ENCODE measurements around the gene GPR27. TPM values are rescaled to one million over a fixed set of nuclear protein-coding genes. Genes with fewer than 3 reads are reported as not detected.

The GPR27 gene
- total RNA-seq, 8 experiments from 2014 or later, result 0.17 to 20.5 (median 11.0) TPM; not detected in 1

- Histone ChIP-seq H3K4me1 (replicated peaks in 1 of 2) (peaks cover under 1 to 7% of the 10 kb centered on the region in 2 donors), H3K4me3 (no peak overlapping the region), H3K27ac (no peak overlapping the region)
- WGBS, 10 experiments, result 0 to 76% (median 60%) methylated on average over 1 to 4 of the region's 4 CpGs; no CpG with 5 or more reads in 1 of the 10 experiments
- in situ Hi-C loops (cut with MboI; ENCODE audit: low pct_unique_long_range_greater_than_20kb in 2 of 9, low sequenced_read_pairs in 9 of 9, unreplicated experiment in 9 of 9), result no loop called here
- ATAC-seq (replicated peaks in 6 of 8), result no peak
Measured at GRCh38 chr3:71780430-71780829, 26.8 kb downstream of the GPR27 start.

GRCh38 chr3:71783152-71783551, 29.5 kb downstream of the GPR27 start:
- Histone ChIP-seq H3K27ac (no peak overlapping the region), H3K4me3 (no peak overlapping the region), H3K4me1 (replicated peaks in 1 of 2) (peaks cover 7 to 15% of the 10 kb centered on the region in 2 donors)
- no peak for ATAC-seq (replicated peaks in 6 of 8)
- in situ Hi-C loops (cut with MboI; ENCODE audit: low pct_unique_long_range_greater_than_20kb in 2 of 9, low sequenced_read_pairs in 9 of 9, unreplicated experiment in 9 of 9), result no loop called here
- 0 to 67% (median 50%) methylated on average over 1 of the region's 1 CpG; no CpG with 5 or more reads in 3 of the 10 experiments for WGBS, 10 experiments

GRCh38 chr3:71784201-71784913, 30.7 kb downstream of the GPR27 start:
- H3K4me1 ChIP-seq (replicated peaks in 1 of 2), result peaks cover 7 to 15% of the 10 kb centered on the region in 2 donors

GRCh38 chr3:71784914-71785531, 31.4 kb downstream of the GPR27 start, which contains the start of gene PROK2:
PROK2 (minus strand) TSS chr3:71785148; CDS start chr3:71785052, 96 bp downstream.
- Histone ChIP-seq H3K4me3 (peak within 1 kb of the TSS; percentile 32 to 42 (median 42)), H3K4me1 (replicated peaks in 1 of 2) (peaks cover 7 to 15% of the 10 kb centered on the region in 2 donors)
- no CpG with 5 or more reads among the region's 89 CpGs for WGBS, 10 experiments

More at GRCh38 chr3:71784201-71784913, 30.7 kb downstream of the GPR27 start:
- in situ Hi-C loops (cut with MboI; ENCODE audit: low pct_unique_long_range_greater_than_20kb in 2 of 9, low sequenced_read_pairs in 9 of 9, unreplicated experiment in 9 of 9), result no loop called here
- H3K4me3 ChIP-seq, result peak overlapping the region; percentile 32 to 42 (median 42)
- no peak for ATAC-seq (replicated peaks in 6 of 8)
- H3K27ac ChIP-seq, result no peak overlapping the region
- WGBS, 10 experiments, result 1 to 56% (median 10%) methylated on average over 2 to 12 of the region's 23 CpGs; no CpG with 5 or more reads in 4 of the 10 experiments

GRCh38 chr3:71785532-71786216, 32.0 kb downstream of the GPR27 start:
- Histone ChIP-seq H3K4me3 (peak overlapping the region; percentile 32 to 42 (median 42)), H3K27ac (no peak overlapping the region), H3K4me1 (replicated peaks in 1 of 2) (peaks cover 7 to 15% of the 10 kb centered on the region in 2 donors)
- ATAC-seq (replicated peaks in 6 of 8), result peak in 6 of 8 experiments; percentile 7 to 45 (median 39)
- in situ Hi-C loops (cut with MboI; ENCODE audit: low pct_unique_long_range_greater_than_20kb in 2 of 9, low sequenced_read_pairs in 9 of 9, unreplicated experiment in 9 of 9), result no loop called here
- WGBS, 10 experiments, result 0 to 63% (median 14%) methylated on average over 1 to 16 of the region's 28 CpGs

More at GRCh38 chr3:71784914-71785531, 31.4 kb downstream of the GPR27 start, which contains the start of gene PROK2:
- no peak within 1 kb of the TSS for H3K27ac ChIP-seq
- peak; percentile 85 to 92 (median 88) for ATAC-seq (replicated peaks in 6 of 8)
- in situ Hi-C loops (cut with MboI; ENCODE audit: low pct_unique_long_range_greater_than_20kb in 2 of 9, low sequenced_read_pairs in 9 of 9, unreplicated experiment in 9 of 9), result no loop called here

- Histone ChIP-seq H3K27ac (no peak overlapping the region), H3K4me1 (replicated peaks in 1 of 2) (peaks cover 7 to 15% of the 10 kb centered on the region in 2 donors), H3K4me3 (no peak overlapping the region)
- 5 to 25% (median 9%) methylated on average over 3 to 8 of the region's 8 CpGs; no CpG with 5 or more reads in 2 of the 10 experiments for WGBS, 10 experiments
- in situ Hi-C loops (cut with MboI; ENCODE audit: low pct_unique_long_range_greater_than_20kb in 2 of 9, low sequenced_read_pairs in 9 of 9, unreplicated experiment in 9 of 9), result no loop called here
- ATAC-seq (replicated peaks in 6 of 8), result no peak
Measured at GRCh38 chr3:71786217-71786549, 32.5 kb downstream of the GPR27 start.

- ATAC-seq (replicated peaks in 6 of 8), result no peak
- Histone ChIP-seq H3K4me3 (no peak overlapping the region), H3K27ac (no peak overlapping the region), H3K4me1 (replicated peaks in 1 of 2) (peaks cover 7 to 15% of the 10 kb centered on the region in 2 donors)
- 7 to 45% (median 24%) methylated on average over 3 to 6 of the region's 6 CpGs for WGBS, 10 experiments
- in situ Hi-C loops (cut with MboI; ENCODE audit: low pct_unique_long_range_greater_than_20kb in 2 of 9, low sequenced_read_pairs in 9 of 9, unreplicated experiment in 9 of 9), result no loop called here
Measured at GRCh38 chr3:71786551-71786950, 32.9 kb downstream of the GPR27 start.

- H3K27ac ChIP-seq, result no peak overlapping the region
- ATAC-seq (replicated peaks in 6 of 8), result no peak
- H3K4me1 ChIP-seq (replicated peaks in 1 of 2), result peaks cover 7 to 15% of the 10 kb centered on the region in 2 donors
- H3K4me3 ChIP-seq, result no peak overlapping the region
- in situ Hi-C loops (cut with MboI; ENCODE audit: low pct_unique_long_range_greater_than_20kb in 2 of 9, low sequenced_read_pairs in 9 of 9, unreplicated experiment in 9 of 9), result no loop called here
- WGBS, 10 experiments, result 69 to 100% (median 85%) methylated on average over 2 to 4 of the region's 7 CpGs; no CpG with 5 or more reads in 2 of the 10 experiments
Measured at GRCh38 chr3:71787851-71788405, 34.3 kb downstream of the GPR27 start.

- 50 to 100% (median 89%) methylated on average over 1 of the region's 1 CpG; no CpG with 5 or more reads in 3 of the 10 experiments for WGBS, 10 experiments
- ATAC-seq (replicated peaks in 6 of 8), result no peak
- in situ Hi-C loops (cut with MboI; ENCODE audit: low pct_unique_long_range_greater_than_20kb in 2 of 9, low sequenced_read_pairs in 9 of 9, unreplicated experiment in 9 of 9), result no loop called here
Measured at GRCh38 chr3:71789922-71790321, 36.3 kb downstream of the GPR27 start.

GRCh38 chr3:71791634-71792033, 38.0 kb downstream of the GPR27 start:
- H3K27ac ChIP-seq, result no peak overlapping the region
- ATAC-seq (replicated peaks in 6 of 8), result no peak
- in situ Hi-C loops (cut with MboI; ENCODE audit: low pct_unique_long_range_greater_than_20kb in 2 of 9, low sequenced_read_pairs in 9 of 9, unreplicated experiment in 9 of 9), result no loop called here
- 0 to 100% (median 33%) methylated on average over 1 of the region's 1 CpG; no CpG with 5 or more reads in 3 of the 10 experiments for WGBS, 10 experiments
- peaks cover 0 to 1% of the 10 kb centered on the region in 2 donors for H3K4me1 ChIP-seq (replicated peaks in 1 of 2)
- no peak overlapping the region for H3K4me3 ChIP-seq

More at GRCh38 chr3:71789922-71790321, 36.3 kb downstream of the GPR27 start:
- no peak overlapping the region for H3K27ac ChIP-seq
- peaks cover 7 to 9% of the 10 kb centered on the region in 2 donors for H3K4me1 ChIP-seq (replicated peaks in 1 of 2)
- no peak overlapping the region for H3K4me3 ChIP-seq

GRCh38 chr3:71796290-71796689, 42.6 kb downstream of the GPR27 start:
- 60 to 100% (median 86%) methylated on average over 1 to 3 of the region's 3 CpGs; no CpG with 5 or more reads in 3 of the 10 experiments for WGBS, 10 experiments
- Histone ChIP-seq H3K4me1 (replicated peaks in 1 of 2) (no peaks in the 10 kb centered on the region), H3K4me3 (no peak overlapping the region), H3K27ac (no peak overlapping the region)
- ATAC-seq (replicated peaks in 6 of 8), result no peak
- in situ Hi-C loops (cut with MboI; ENCODE audit: low pct_unique_long_range_greater_than_20kb in 2 of 9, low sequenced_read_pairs in 9 of 9, unreplicated experiment in 9 of 9), result no loop called here

- 50 to 100% (median 83%) methylated on average over 1 to 6 of the region's 7 CpGs for WGBS, 10 experiments
- no peaks in the 10 kb centered on the region for H3K4me1 ChIP-seq (replicated peaks in 1 of 2)
- in situ Hi-C loops (cut with MboI; ENCODE audit: low pct_unique_long_range_greater_than_20kb in 2 of 9, low sequenced_read_pairs in 9 of 9, unreplicated experiment in 9 of 9), result no loop called here
- no peak for ATAC-seq (replicated peaks in 6 of 8)
- no peak overlapping the region for H3K27ac ChIP-seq
- H3K4me3 ChIP-seq, result no peak overlapping the region
Measured at GRCh38 chr3:71797455-71797854, 43.8 kb downstream of the GPR27 start.

GRCh38 chr3:71800023-71800422, 46.4 kb downstream of the GPR27 start:
- in situ Hi-C loops (cut with MboI; ENCODE audit: low pct_unique_long_range_greater_than_20kb in 2 of 9, low sequenced_read_pairs in 9 of 9, unreplicated experiment in 9 of 9), result no loop called here
- WGBS, 10 experiments, result 0 to 41% (median 20%) methylated on average over 1 to 3 of the region's 3 CpGs
- H3K27ac ChIP-seq, result no peak overlapping the region
- no peak for ATAC-seq (replicated peaks in 6 of 8)
- H3K4me1 ChIP-seq (replicated peaks in 1 of 2), result no peaks in the 10 kb centered on the region
- no peak overlapping the region for H3K4me3 ChIP-seq

All from motor neuron (in vitro differentiated cells).